HepG2 (cell line): ENCODE data around the gene ZNF773. TPM values are rescaled to one million over a fixed set of nuclear protein-coding genes. Genes with fewer than 3 reads are reported as not detected.

Source experiments
- CEBPB ChIP-seq: IDR thresholded peaks from 2 replicates; pipeline ENCODE4 v1.6.1; 2011; ENCODE audit warnings: low read depth, low read length, improper control_type of control experiment, borderline replicate concordance
- E2F1 ChIP-seq: sonication (generic); formaldehyde crosslinking; IDR thresholded peaks from 2 replicates; pipeline ENCODE4 v1.5.0; 2020; ENCODE audit warnings: missing genetic modification reagents
- FUBP1 ChIP-seq: sonication (generic); formaldehyde crosslinking; IDR thresholded peaks from 2 replicates; pipeline ENCODE4 v1.5.1; 2020; ENCODE audit warnings: missing genetic modification reagents, mild to moderate bottlenecking, borderline replicate concordance
- GRHL1 ChIP-seq: sonication (generic); formaldehyde crosslinking; conservative IDR thresholded peaks from 2 replicates; pipeline ENCODE4 v1.8.0; 2022; ENCODE audit warnings: missing genetic modification reagents
- KMT2B ChIP-seq: IDR thresholded peaks from 2 replicates; pipeline ENCODE4 v1.6.1; 2016; ENCODE audit warnings: missing genetic modification reagents, missing compliant biosample characterization
- MEIS1 ChIP-seq: sonication (generic); formaldehyde crosslinking; IDR thresholded peaks from 2 replicates; pipeline ENCODE4 v1.9.0; 2021; ENCODE audit warnings: mild to moderate bottlenecking, missing genetic modification reagents, moderate library complexity, borderline replicate concordance
- SRSF4 ChIP-seq: fragments of 200-400 bp; formaldehyde crosslinking; IDR thresholded peaks from one replicate; pipeline ENCODE4 v1.6.1; 2018; ENCODE audit warnings: mild to moderate bottlenecking, low read depth, low read length, moderate library complexity; ENCODE audit not compliant: poor library complexity, severe bottlenecking
- THAP11 ChIP-seq: IDR thresholded peaks from 2 replicates; pipeline ENCODE4 v1.6.1; 2016; ENCODE audit warnings: missing biosample characterization, missing genetic modification reagents
- U2AF2 ChIP-seq: fragments of 200-400 bp; formaldehyde crosslinking; IDR thresholded peaks from 2 replicates; pipeline ENCODE4 v1.6.1; 2017; ENCODE audit warnings: low read depth, mild to moderate bottlenecking, low read length
- YY1 ChIP-seq: IDR thresholded peaks from 2 replicates; pipeline ENCODE4 v1.6.1; 2011; ENCODE audit warnings: low read length, low read depth, moderate library complexity, mild to moderate bottlenecking; ENCODE audit not compliant: insufficient read depth, insufficient replicate concordance
- ZNF274 ChIP-seq: sonication (generic); formaldehyde crosslinking; IDR thresholded peaks from 2 replicates; pipeline ENCODE4 v1.5.1; 2020; ENCODE audit warnings: mild to moderate bottlenecking, missing genetic modification reagents
- ZNF34 ChIP-seq: sonication (generic); formaldehyde crosslinking; IDR thresholded peaks from 2 replicates; pipeline ENCODE4 v1.4.0; 2020; ENCODE audit warnings: mild to moderate bottlenecking, missing genetic modification reagents, borderline replicate concordance
- ZNF350 ChIP-seq: sonication (generic); formaldehyde crosslinking; IDR thresholded peaks from 2 replicates; pipeline ENCODE4 v1.4.0; 2020; ENCODE audit warnings: mild to moderate bottlenecking, low read depth, missing genetic modification reagents, borderline replicate concordance
- ZNF576 ChIP-seq: sonication (generic); formaldehyde crosslinking; IDR thresholded peaks from 2 replicates; pipeline ENCODE4 v1.4.0; 2020; ENCODE audit warnings: mild to moderate bottlenecking, missing genetic modification reagents
- ZNF644 ChIP-seq: IDR thresholded peaks from 2 replicates; pipeline ENCODE4 v1.6.1; 2016; ENCODE audit warnings: low read depth
- ZNF773 ChIP-seq: sonication (generic); formaldehyde crosslinking; IDR thresholded peaks from 2 replicates; pipeline ENCODE4 v1.4.0; 2020; ENCODE audit warnings: missing genetic modification reagents, borderline replicate concordance
- ZNF816 ChIP-seq: sonication (generic); formaldehyde crosslinking; IDR thresholded peaks from 2 replicates; pipeline ENCODE4 v1.8.0; 2022; ENCODE audit warnings: missing genetic modification reagents, mild to moderate bottlenecking, borderline replicate concordance
- polyA plus RNA-seq, 8 experiments: library from polyadenylated mRNA; depleted of rRNA in 3 of 8; stranded (reverse) in 7 of 8; unstranded in 1 of 8; fragments of >200 nt; fragmentation: Illumina TruSeq in 4 of 8; extraction: Trizol in 4 of 8; gene quantifications; 2 replicates each; pipeline versions ENCODE4 v1.2.1 to v1.2.3, GENCODE V29; 2011 to 2016; ENCODE audit warnings: low read depth in 4 of 8, missing spikeins in 1 of 8, mixed read lengths in 1 of 8; ENCODE audit not compliant: insufficient read depth in 1 of 8
- total RNA-seq, 5 experiments: library from RNA; depleted of rRNA; stranded (reverse); fragments of >200 nt; fragmentation: Illumina TruSeq; extraction: Trizol; gene quantifications; 2 replicates each; pipeline ENCODE4 v1.2.3, GENCODE V29; 2016; ENCODE audit warnings: low read depth in 1 of 5
- TF ChIP-seq, protein P1 (sequence below), 2 experiments: fragments of 450-650 bp in 1 of 2; sonication (generic) in 1 of 2; formaldehyde crosslinking; IDR thresholded peaks; 2 replicates each; pipeline versions ENCODE4 v1.5.0 to v1.8.0; 2020 to 2022; ENCODE audit warnings: mild to moderate bottlenecking in 1 of 2, missing genetic modification reagents in 1 of 2

The ZNF773 gene
- total and polyA plus RNA-seq, 2 of the 13 experiments (the other 11 are each of a cell fraction or from before 2014, with no cell fraction given) = 5.7 to 6.7 TPM

- TF ChIP-seq ZNF274 (CRISPR knock-in tag) (0 out of 2 replicates have a peak, but pooled peaks have one; percentile 45), THAP11 (peak; percentile 99), ZNF350 (CRISPR knock-in tag) (peak; percentile 96), ZNF644 (no peak), YY1 (peak; percentile 61), U2AF2 (no peak), MEIS1 (no peak; the same call in none of the 2 replicates), ZNF34 (no peak), E2F1 (CRISPR knock-in tag) (peak; percentile 76), KMT2B (peak; percentile 92), ZNF576 (CRISPR knock-in tag) (no peak), FUBP1 (CRISPR knock-in tag) (no peak), SRSF4 (no peak), CEBPB (peak; percentile 69; the same call in 1 of the 2 replicates), GRHL1 (no peak), ZNF816 (CRISPR knock-in tag) (no peak), ZNF773 (CRISPR knock-in tag) (no peak)
- TF ChIP-seq, protein P1, sequence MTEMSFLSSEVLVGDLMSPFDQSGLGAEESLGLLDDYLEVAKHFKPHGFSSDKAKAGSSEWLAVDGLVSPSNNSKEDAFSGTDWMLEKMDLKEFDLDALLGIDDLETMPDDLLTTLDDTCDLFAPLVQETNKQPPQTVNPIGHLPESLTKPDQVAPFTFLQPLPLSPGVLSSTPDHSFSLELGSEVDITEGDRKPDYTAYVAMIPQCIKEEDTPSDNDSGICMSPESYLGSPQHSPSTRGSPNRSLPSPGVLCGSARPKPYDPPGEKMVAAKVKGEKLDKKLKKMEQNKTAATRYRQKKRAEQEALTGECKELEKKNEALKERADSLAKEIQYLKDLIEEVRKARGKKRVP (CRISPR knock-in tag; IDR thresholded peaks at IDR 0.05) = no peak; a peak in 1 of 4 replicates
Observed at GRCh38 chr19:57527136-57527881, 27.6 kb downstream of the ZNF773 start, which contains the start of gene ZNF549 (continued).
